Measurements from ENCODE around the gene C10orf105. TPM values are rescaled to one million over a fixed set of nuclear protein-coding genes. Genes with fewer than 3 reads are reported as not detected.

The C10orf105 gene
- total and polyA plus RNA-seq, 2 donors (not counting 1 experiment from before 2014, with no cell fraction given) = under 0.01 to 0.14 TPM

- Histone ChIP-seq H3K27ac (ENCODE audit: insufficient read depth, low read length) (no peak overlapping the region), H3K9ac (ENCODE audit: insufficient read depth, low read length) (no peak overlapping the region), H3K4me2 (ENCODE audit: extremely low read depth, insufficient read depth, low read length) (no peak overlapping the region), H2AFZ (ENCODE audit: low read length) (no peak overlapping the region), H4K20me1 (ENCODE audit: control insufficient read depth, extremely low read depth, insufficient read depth, low read length) (no peaks in the 10 kb centered on the region), H3K9me3 (ENCODE audit: control insufficient read depth, insufficient read depth, low read depth, low read length) (no peaks in the 10 kb centered on the region), H3K4me3 (replicated peaks in 1 of 4; ENCODE audit: control extremely low read depth in 1 of 4, insufficient read depth in 1 of 4, low read depth in 3 of 4, low read length in 4 of 4) (no peak overlapping the region), H3K79me2 (ENCODE audit: control insufficient read depth, insufficient read depth, low read length) (no peaks in the 10 kb centered on the region), H3K27me3 (ENCODE audit: control insufficient read depth, insufficient read depth, low read length) (peaks cover 3% of the 10 kb centered on the region), H3K4me1 (ENCODE audit: control insufficient read depth, extremely low read depth, insufficient read depth, low read length) (peaks cover 2% of the 10 kb centered on the region), H3K36me3 (ENCODE audit: control insufficient read depth, insufficient read depth, low read length) (no peaks in the 10 kb centered on the region)
- TF ChIP-seq EZH2 (IDR thresholded peaks at IDR 0.05; ENCODE audit: low read length, missing control alignments) (no peak), CTCF (conservative IDR thresholded peaks at IDR 0.05 in 1 of 2, IDR thresholded peaks at IDR 0.05 in 1 of 2; ENCODE audit: low read depth in 1 of 2, low read length in 2 of 2) (no peak)
- DNase-seq (ENCODE audit: low read depth in 2 of 2) = no peak
Measured at GRCh38 chr10:71737834-71738197, 18.2 kb upstream of the C10orf105 start.

GRCh38 chr10:71737001-71737833 lies 17.6 kb upstream of the C10orf105 start:
- DNase-seq (ENCODE audit: low read depth in 2 of 2) = no peak
- Histone ChIP-seq H3K27me3 (ENCODE audit: control insufficient read depth, insufficient read depth, low read length) (peaks cover 3% of the 10 kb centered on the region), H2AFZ (ENCODE audit: low read length) (no peak overlapping the region), H3K9me3 (ENCODE audit: control insufficient read depth, insufficient read depth, low read depth, low read length) (no peaks in the 10 kb centered on the region), H3K9ac (ENCODE audit: insufficient read depth, low read length) (no peak overlapping the region), H3K27ac (ENCODE audit: insufficient read depth, low read length) (no peak overlapping the region), H3K36me3 (ENCODE audit: control insufficient read depth, insufficient read depth, low read length) (no peaks in the 10 kb centered on the region), H3K79me2 (ENCODE audit: control insufficient read depth, insufficient read depth, low read length) (no peaks in the 10 kb centered on the region), H3K4me2 (ENCODE audit: extremely low read depth, insufficient read depth, low read length) (no peak overlapping the region), H3K4me3 (replicated peaks in 1 of 4; ENCODE audit: control extremely low read depth in 1 of 4, insufficient read depth in 1 of 4, low read depth in 3 of 4, low read length in 4 of 4) (no peak overlapping the region), H4K20me1 (ENCODE audit: control insufficient read depth, extremely low read depth, insufficient read depth, low read length) (no peaks in the 10 kb centered on the region), H3K4me1 (ENCODE audit: control insufficient read depth, extremely low read depth, insufficient read depth, low read length) (peaks cover 2% of the 10 kb centered on the region)
- no peak for TF ChIP-seq CTCF (conservative IDR thresholded peaks at IDR 0.05 in 1 of 2, IDR thresholded peaks at IDR 0.05 in 1 of 2; ENCODE audit: low read depth in 1 of 2, low read length in 2 of 2)
- TF ChIP-seq EZH2 (IDR thresholded peaks at IDR 0.05; ENCODE audit: low read length, missing control alignments) = no peak

- Histone ChIP-seq H3K4me3 (replicated peaks in 1 of 4; ENCODE audit: control extremely low read depth in 1 of 4, insufficient read depth in 1 of 4, low read depth in 3 of 4, low read length in 4 of 4) (no peak overlapping the region), H3K4me1 (ENCODE audit: control insufficient read depth, extremely low read depth, insufficient read depth, low read length) (peaks cover 2% of the 10 kb centered on the region)
- no peak for DNase-seq (ENCODE audit: low read depth in 2 of 2)
Measured at GRCh38 chr10:71736570-71736952, 17.0 kb upstream of the C10orf105 start.

More at GRCh38 chr10:71736570-71736952, 17.0 kb upstream of the C10orf105 start:
- TF ChIP-seq EZH2 (IDR thresholded peaks at IDR 0.05; ENCODE audit: low read length, missing control alignments) (no peak), CTCF (conservative IDR thresholded peaks at IDR 0.05 in 1 of 2, IDR thresholded peaks at IDR 0.05 in 1 of 2; ENCODE audit: low read depth in 1 of 2, low read length in 2 of 2) (no peak)
- no peak overlapping the region for H3K4me2 ChIP-seq (ENCODE audit: extremely low read depth, insufficient read depth, low read length)
- no peak overlapping the region for H2AFZ ChIP-seq (ENCODE audit: low read length)
- H4K20me1 ChIP-seq (ENCODE audit: control insufficient read depth, extremely low read depth, insufficient read depth, low read length) = no peaks in the 10 kb centered on the region
- H3K9ac ChIP-seq (ENCODE audit: insufficient read depth, low read length) = no peak overlapping the region
- no peaks in the 10 kb centered on the region for H3K9me3 ChIP-seq (ENCODE audit: control insufficient read depth, insufficient read depth, low read depth, low read length)
- H3K27me3 ChIP-seq (ENCODE audit: control insufficient read depth, insufficient read depth, low read length) = peaks cover 3% of the 10 kb centered on the region
- no peak overlapping the region for H3K27ac ChIP-seq (ENCODE audit: insufficient read depth, low read length)
- no peaks in the 10 kb centered on the region for H3K36me3 ChIP-seq (ENCODE audit: control insufficient read depth, insufficient read depth, low read length)
- no peaks in the 10 kb centered on the region for H3K79me2 ChIP-seq (ENCODE audit: control insufficient read depth, insufficient read depth, low read length)

Measured in fibroblast of lung (primary cell).